Breast epithelium (tissue), 3 donors: ENCODE results near the gene C12orf60.

Source experiments
- POLR2A ChIP-seq: fragments of 450-650 bp; IDR thresholded peaks from one replicate; pipeline ENCODE4 v1.6.1; 2016; ENCODE audit warnings: antibody characterized with exemption, mild to moderate bottlenecking, moderate library complexity
- POLR2AphosphoS5 ChIP-seq, 3 donors: sonication (generic); formaldehyde crosslinking; IDR thresholded peaks; one replicate each; pipeline ENCODE4 v1.6.1; 2017; ENCODE audit warnings: antibody characterized with exemption in 3 of 3
- TF ChIP-seq, protein P1 (sequence below), 3 donors: fragments of 450-650 bp; IDR thresholded peaks; one replicate each; pipeline ENCODE4 v1.5.1; 2016 to 2017; ENCODE audit warnings: antibody characterized with exemption in 3 of 3, mild to moderate bottlenecking in 3 of 3, moderate library complexity in 3 of 3

DNA sequence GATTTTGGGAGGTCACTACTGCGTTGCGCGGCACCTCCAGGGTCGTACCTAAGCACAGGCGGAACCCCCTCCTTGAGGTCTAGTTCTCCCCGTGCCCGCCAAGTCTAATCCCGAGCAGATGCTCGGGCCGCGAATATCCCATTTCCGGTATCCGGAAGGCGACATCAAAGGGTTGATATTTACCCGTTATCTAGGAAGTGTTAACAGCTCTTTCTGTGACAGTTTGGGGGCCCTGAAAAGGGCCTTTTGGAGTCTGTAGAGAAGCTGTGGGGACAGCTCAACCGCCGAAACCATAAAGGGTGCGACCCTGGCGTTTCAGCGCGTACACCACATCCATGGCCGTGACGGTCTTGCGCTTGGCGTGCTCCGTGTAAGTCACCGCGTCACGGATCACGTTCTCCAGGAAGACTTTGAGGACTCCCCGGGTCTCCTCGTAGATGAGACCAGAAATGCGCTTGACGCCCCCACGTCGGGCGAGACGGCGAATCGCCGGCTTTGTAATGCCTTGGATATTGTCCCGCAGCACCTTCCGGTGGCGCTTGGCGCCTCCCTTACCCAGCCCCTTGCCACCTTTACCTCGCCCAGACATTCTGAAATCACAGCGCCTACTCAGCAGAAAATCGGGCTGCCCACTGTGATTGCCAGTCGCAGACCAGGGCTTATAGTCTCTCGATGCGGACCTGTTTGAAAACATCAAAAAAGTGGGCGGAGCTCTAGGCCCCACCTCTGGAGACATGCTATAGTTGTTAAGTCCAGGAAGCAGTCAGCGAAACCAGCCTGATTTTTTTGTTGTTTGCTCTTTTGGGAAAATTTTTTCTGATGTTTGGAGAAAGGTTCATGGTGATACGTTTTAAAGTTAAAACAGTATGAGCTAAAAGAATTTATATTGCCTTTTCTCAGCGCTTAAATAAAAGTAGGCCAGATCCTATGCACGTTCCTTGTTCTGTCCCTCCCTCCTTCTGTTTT is 32.7 kb upstream of the C12orf60 start:
- TF ChIP-seq, protein P1, sequence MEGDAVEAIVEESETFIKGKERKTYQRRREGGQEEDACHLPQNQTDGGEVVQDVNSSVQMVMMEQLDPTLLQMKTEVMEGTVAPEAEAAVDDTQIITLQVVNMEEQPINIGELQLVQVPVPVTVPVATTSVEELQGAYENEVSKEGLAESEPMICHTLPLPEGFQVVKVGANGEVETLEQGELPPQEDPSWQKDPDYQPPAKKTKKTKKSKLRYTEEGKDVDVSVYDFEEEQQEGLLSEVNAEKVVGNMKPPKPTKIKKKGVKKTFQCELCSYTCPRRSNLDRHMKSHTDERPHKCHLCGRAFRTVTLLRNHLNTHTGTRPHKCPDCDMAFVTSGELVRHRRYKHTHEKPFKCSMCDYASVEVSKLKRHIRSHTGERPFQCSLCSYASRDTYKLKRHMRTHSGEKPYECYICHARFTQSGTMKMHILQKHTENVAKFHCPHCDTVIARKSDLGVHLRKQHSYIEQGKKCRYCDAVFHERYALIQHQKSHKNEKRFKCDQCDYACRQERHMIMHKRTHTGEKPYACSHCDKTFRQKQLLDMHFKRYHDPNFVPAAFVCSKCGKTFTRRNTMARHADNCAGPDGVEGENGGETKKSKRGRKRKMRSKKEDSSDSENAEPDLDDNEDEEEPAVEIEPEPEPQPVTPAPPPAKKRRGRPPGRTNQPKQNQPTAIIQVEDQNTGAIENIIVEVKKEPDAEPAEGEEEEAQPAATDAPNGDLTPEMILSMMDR (IDR thresholded peaks at IDR 0.05): peak in 1 of 3 donors; percentile 8
- TF ChIP-seq POLR2A (peak; percentile 95), POLR2AphosphoS5 (IDR thresholded peaks at IDR 0.05) (peak; percentile 98 to 99 (median 99))
